ENCODE data around the gene SLC12A3. TPM values are rescaled to one million over a fixed set of nuclear protein-coding genes. Genes with fewer than 3 reads are reported as not detected.
A peak's percentile ranks its signal among the peaks of the same experiment; 100 is the strongest.

SLC12A3 gene
- total and polyA plus RNA-seq, 2 of the 4 experiments (the other 2 are of a cell fraction) = not detected

DNA sequence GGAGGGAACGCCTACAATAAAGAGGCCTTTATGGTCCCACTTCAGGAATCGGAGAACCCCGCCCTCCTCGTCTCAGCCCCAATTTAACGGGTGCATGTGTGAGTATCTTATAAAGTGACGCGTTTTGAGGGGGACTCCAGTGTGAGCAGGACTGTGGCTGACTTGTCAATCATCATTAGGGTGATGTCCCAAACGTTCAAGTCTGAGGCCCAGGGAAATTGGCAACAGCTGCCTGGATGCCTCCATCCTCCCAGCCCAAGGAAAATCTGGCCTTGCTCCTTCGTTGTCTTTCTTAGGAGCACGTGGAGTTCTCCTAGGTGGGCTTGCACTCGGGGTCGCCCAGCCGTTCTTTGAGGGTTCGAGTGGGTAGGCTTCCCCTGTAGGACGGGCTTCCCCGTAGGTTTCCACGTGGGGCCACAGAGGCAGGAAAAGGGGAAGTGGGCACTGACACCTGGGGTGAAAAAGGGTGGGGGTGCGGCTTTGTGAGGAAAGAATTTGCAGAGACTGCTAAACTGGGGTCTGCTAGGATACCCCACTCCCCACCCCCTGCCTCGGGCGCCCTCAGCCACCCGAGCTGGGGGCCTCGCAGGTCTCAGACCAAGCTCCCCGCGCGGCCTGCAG, 66.4 kb downstream of the SLC12A3 start:
- H2BK15ac ChIP-seq (ENCODE audit: low read depth, low read length) = peak overlapping the region; percentile 75; the same call in 2 of the 3 replicates
- peak overlapping the region; percentile 91 for H2AFZ ChIP-seq (replicated peaks; ENCODE audit: low read length, poor library complexity)
- peaks cover 39% of the 10 kb centered on the region for H4K20me1 ChIP-seq (ENCODE audit: insufficient read depth, low read length)
- no peaks in the 10 kb centered on the region for H3K27me3 ChIP-seq (ENCODE audit: control insufficient read depth, insufficient read depth, low read length)
- peaks cover 7% of the 10 kb centered on the region for H3K9me1 ChIP-seq (ENCODE audit: insufficient read depth, low read length)
- peak overlapping the region; percentile 90 for H2BK120ac ChIP-seq (ENCODE audit: low read depth, low read length)
- no peaks in the 10 kb centered on the region for H3K9me3 ChIP-seq (ENCODE audit: control insufficient read depth, insufficient read depth, low read length)
- H2AK9ac ChIP-seq (replicated peaks; ENCODE audit: low read depth, low read length, poor library complexity) = peak overlapping the region; percentile 100
- no TSS peak for BruUV-seq (replicated peaks)
- peak overlapping the region; percentile 73; the same call in 1 of the 2 replicates for H3K56ac ChIP-seq (ENCODE audit: extremely low read depth, insufficient read depth, low read length)
- peak overlapping the region; percentile 99 for H4K5ac ChIP-seq (ENCODE audit: low read depth, low read length)
- TF ChIP-seq POLR2A (IDR thresholded peaks at IDR 0.05; ENCODE audit: low read depth, low read length) = no peak
- intact Hi-C loops (cut with micrococcal nuclease) = no loop called here
- peak overlapping the region; percentile 100 for H3K4ac ChIP-seq (ENCODE audit: low read depth, low read length)
- POLR2A ChIA-PET (ENCODE audit: unreplicated experiment) = interaction anchor here (0.6 to 1.4 kb wide), 6 partner anchors 16 to 116 kb away, joined by 3 to 7 read pairs (median 4); no protein-coding TSS in a partner anchor
- peak overlapping the region; percentile 100 for H3K14ac ChIP-seq (replicated peaks; ENCODE audit: low read depth, low read length)
- in situ Hi-C loops (cut with MboI; ENCODE audit: low sequenced_read_pairs) = no loop called here
- H3K79me1 ChIP-seq (ENCODE audit: low read depth in 1 of 2, low read length in 2 of 2) = peaks cover 9 to 30% of the 10 kb centered on the region in 2 experiments
- WGBS, 2 experiments (ENCODE audit: extremely low coverage in 2 of 2, insufficient read length in 1 of 2) = 38% methylated on average over 4 of the region's 25 CpGs; no CpG with 5 or more reads in 1 of the 2 experiments
- H3K9ac ChIP-seq (ENCODE audit: low read depth, low read length) = peak overlapping the region; percentile 37
- H3K18ac ChIP-seq (ENCODE audit: low read depth, low read length) = peak overlapping the region; percentile 87
- H4K8ac ChIP-seq (ENCODE audit: low read depth in 2 of 2, low read length in 2 of 2) = peak overlapping the region; percentile 91 to 100
- DNase-seq (no peak), ATAC-seq (ENCODE audit: low read depth) (no peak)
- H2BK5ac ChIP-seq (ENCODE audit: low read depth, low read length, poor library complexity, severe bottlenecking) = peak overlapping the region; percentile 66
- H3K36me3 ChIP-seq (ENCODE audit: control insufficient read depth, insufficient read depth, low read length) = peaks cover 8% of the 10 kb centered on the region
- peak overlapping the region; percentile 99 for H3K23ac ChIP-seq (ENCODE audit: low read depth, low read length)
- dilution Hi-C loops (cut with HindIII; ENCODE audit: low sequenced_read_pairs, unreplicated experiment) = no loop called here
- H2AK5ac ChIP-seq (ENCODE audit: low read depth, low read length) = peak overlapping the region; percentile 100
- peak overlapping the region; percentile 17 for H3K4me3 ChIP-seq (ENCODE audit: insufficient read depth, low read depth, low read length)
- H3K4me1 ChIP-seq (ENCODE audit: control insufficient read depth, insufficient read depth, low read length) = peaks cover 8% of the 10 kb centered on the region
- peak overlapping the region; percentile 87 for H3K27ac ChIP-seq (ENCODE audit: insufficient read depth, low read length)
- peak overlapping the region; percentile 88 for H2BK20ac ChIP-seq (ENCODE audit: low read depth, low read length)
- CTCF ChIA-PET = no interaction called here
- H3K4me2 ChIP-seq (ENCODE audit: low read depth, low read length) = peak overlapping the region; percentile 60
- peak overlapping the region; percentile 99 for H4K91ac ChIP-seq (ENCODE audit: insufficient read depth, low read depth, low read length)
